OCI-LY1 (cell line): Measurements from ENCODE around the gene CABYR.

Experiments
- H2AFZ ChIP-seq: fragments of 200-600 bp; sonication (generic), shearing (Covaris generic); 2 replicates; pipeline ENCODE4 v1.6.0; 2014; ENCODE audit warnings: antibody characterized with exemption, mild to moderate bottlenecking, low read length
- H3F3A ChIP-seq: fragments of 200-600 bp; sonication (generic), shearing (Covaris generic); 2 replicates; pipeline ENCODE4 v1.6.0; 2014; ENCODE audit warnings: mild to moderate bottlenecking, antibody characterized with exemption, low read length, moderate library complexity; ENCODE audit not compliant: insufficient read depth
- H3K27ac ChIP-seq: fragments of 200-600 bp; sonication (generic); 2 replicates; pipeline ENCODE4 v1.5.1; 2014; ENCODE audit warnings: low read length, mixed run types, mild to moderate bottlenecking, low read depth; ENCODE audit not compliant: poor library complexity, severe bottlenecking
- H3K27me3 ChIP-seq: fragments of 200-600 bp; sonication (generic); 2 replicates; pipeline ENCODE4 v1.6.0; 2014; ENCODE audit warnings: antibody characterized with exemption, mild to moderate bottlenecking, low read length, moderate library complexity; ENCODE audit not compliant: insufficient read depth
- H3K36me3 ChIP-seq: fragments of 200-600 bp; sonication (generic); 2 replicates; pipeline ENCODE4 v1.6.1; 2014; ENCODE audit warnings: mild to moderate bottlenecking, antibody characterized with exemption, low read length, moderate library complexity, mixed read lengths; ENCODE audit not compliant: insufficient read depth
- H3K4me1 ChIP-seq: fragments of 200-600 bp; sonication (generic); 2 replicates; pipeline ENCODE4 v1.5.1; 2014; ENCODE audit warnings: mild to moderate bottlenecking, low read length, moderate library complexity; ENCODE audit not compliant: insufficient read depth, severe bottlenecking
- H3K4me2 ChIP-seq: fragments of 200-600 bp; sonication (generic), shearing (Covaris generic); 2 replicates; pipeline ENCODE4 v1.6.1; 2014; ENCODE audit warnings: low read length
- H3K4me3 ChIP-seq: fragments of 200-600 bp; sonication (generic); 2 replicates; pipeline ENCODE4 v1.5.1; 2014; ENCODE audit warnings: low read length, low read depth, mild to moderate bottlenecking, mixed read lengths; ENCODE audit not compliant: poor library complexity, severe bottlenecking
- H3K79me2 ChIP-seq: fragments of 200-600 bp; shearing (Covaris generic); 2 replicates; pipeline ENCODE4 v1.6.1; 2016; ENCODE audit warnings: mixed run types, low read length, mixed read lengths; ENCODE audit not compliant: insufficient read depth
- H3K9ac ChIP-seq: fragments of 200-600 bp; sonication (generic), shearing (Covaris generic); 2 replicates; pipeline ENCODE4 v1.6.1; 2014; ENCODE audit warnings: mild to moderate bottlenecking, low read length, mixed read lengths
- H3K9me2 ChIP-seq: fragments of 200-600 bp; sonication (generic), shearing (Covaris generic); 2 replicates; pipeline ENCODE4 v1.6.1; 2014; ENCODE audit warnings: low read depth, mild to moderate bottlenecking, low read length, mixed read lengths
- H3K9me3 ChIP-seq: fragments of 200-600 bp; shearing (Covaris generic); 2 replicates; pipeline ENCODE4 v1.6.1; 2014; ENCODE audit warnings: low read length, mixed read lengths
- H4K20me1 ChIP-seq: fragments of 200-600 bp; sonication (generic), shearing (Covaris generic); 2 replicates; pipeline ENCODE4 v1.6.0; 2016; ENCODE audit warnings: mild to moderate bottlenecking, low read length; ENCODE audit not compliant: insufficient read depth
- CTCF ChIP-seq: fragments of 200-600 bp; sonication (generic), shearing (Covaris generic); IDR thresholded peaks from 2 replicates; pipeline ENCODE4 v1.5.1; 2017; ENCODE audit warnings: mild to moderate bottlenecking, antibody characterized with exemption, low read length, moderate library complexity, mixed read lengths
- EZH2 ChIP-seq: fragments of 200-600 bp; sonication (generic), shearing (Covaris generic); IDR thresholded peaks from 2 replicates; pipeline ENCODE4 v1.8.0; 2017; ENCODE audit warnings: borderline replicate concordance, mixed run types, mild to moderate bottlenecking, antibody characterized with exemption, low read length, moderate library complexity, mixed read lengths

CABYR gene

GRCh38 chr18:24161304-24161703 lies 22.4 kb downstream of the CABYR start:
- no peak for TF ChIP-seq EZH2
- TF ChIP-seq CTCF = no peak
- no peaks in the 10 kb centered on the region for H3K27me3 ChIP-seq
- no peak overlapping the region for H2AFZ ChIP-seq
- no peaks in the 10 kb centered on the region for H3K79me2 ChIP-seq
- H3F3A ChIP-seq = no peaks in the 10 kb centered on the region
- no peaks in the 10 kb centered on the region for H3K9me3 ChIP-seq
- H3K9ac ChIP-seq = no peak overlapping the region
- H4K20me1 ChIP-seq = no peaks in the 10 kb centered on the region
- H3K27ac ChIP-seq = no peak overlapping the region
- H3K4me2 ChIP-seq = no peak overlapping the region
- H3K4me3 ChIP-seq = no peak overlapping the region
- H3K9me2 ChIP-seq = no peaks in the 10 kb centered on the region
- no peaks in the 10 kb centered on the region for H3K36me3 ChIP-seq
- no peaks in the 10 kb centered on the region for H3K4me1 ChIP-seq

GRCh38 chr18:24168496-24168895 lies 29.6 kb downstream of the CABYR start:
- no peak overlapping the region for H3K9ac ChIP-seq
- H3K9me3 ChIP-seq = no peaks in the 10 kb centered on the region
- H3F3A ChIP-seq = no peaks in the 10 kb centered on the region
- no peaks in the 10 kb centered on the region for H3K36me3 ChIP-seq
- no peaks in the 10 kb centered on the region for H3K4me1 ChIP-seq
- H3K79me2 ChIP-seq = no peaks in the 10 kb centered on the region
- H2AFZ ChIP-seq = no peak overlapping the region
- no peak overlapping the region for H3K4me3 ChIP-seq
- H3K27ac ChIP-seq = no peak overlapping the region
- H4K20me1 ChIP-seq = no peaks in the 10 kb centered on the region
- H3K4me2 ChIP-seq = no peak overlapping the region
- no peak for TF ChIP-seq EZH2
- no peak for TF ChIP-seq CTCF
- H3K27me3 ChIP-seq = no peaks in the 10 kb centered on the region
- no peaks in the 10 kb centered on the region for H3K9me2 ChIP-seq

GRCh38 chr18:24170360-24170759 lies 31.5 kb downstream of the CABYR start:
- no peak overlapping the region for H3K4me3 ChIP-seq
- H3F3A ChIP-seq = no peaks in the 10 kb centered on the region
- H3K9ac ChIP-seq = no peak overlapping the region
- H2AFZ ChIP-seq = no peak overlapping the region
- no peaks in the 10 kb centered on the region for H3K36me3 ChIP-seq
- no peaks in the 10 kb centered on the region for H3K9me2 ChIP-seq
- no peaks in the 10 kb centered on the region for H3K79me2 ChIP-seq
- TF ChIP-seq EZH2 = no peak
- no peak for TF ChIP-seq CTCF
- no peaks in the 10 kb centered on the region for H4K20me1 ChIP-seq
- H3K4me2 ChIP-seq = no peak overlapping the region
- no peak overlapping the region for H3K27ac ChIP-seq
- no peaks in the 10 kb centered on the region for H3K27me3 ChIP-seq
- H3K4me1 ChIP-seq = no peaks in the 10 kb centered on the region
- no peaks in the 10 kb centered on the region for H3K9me3 ChIP-seq
